OCI-LY7 (cell line): ENCODE data around the gene CCDC192. TPM values are rescaled to one million over a fixed set of nuclear protein-coding genes. Genes with fewer than 3 reads are reported as not detected.
"Not testable (repeated sequence)": the region's sequence is repeated elsewhere in the genome, so short reads cannot be mapped to it uniquely, and the experiment has no call there.

Source experiments
- BruUV-seq: library from RNA; stranded (reverse); fragments of 400-500 nt; replicated peaks from 2 replicates; lab custom pipeline; 2021; lab: Mats Ljungman, UMichigan
- CTCF ChIA-PET: fragments of 300-600 bp; sonication (Branson Sonifier 250); formaldehyde crosslinking; loops from one replicate; lab custom pipeline; 2022; ENCODE audit warnings: antibody characterized with exemption; ENCODE audit not compliant: unreplicated experiment; lab: Charles Lee
- POLR2A ChIA-PET: fragments of 300-600 bp; sonication (Branson Sonifier 250); formaldehyde crosslinking; loops from one replicate; lab custom pipeline; 2022; ENCODE audit warnings: antibody characterized with exemption; lab: Charles Lee
- DNase-seq: peaks from one replicate; pipeline ENCODE4 v3.0.0-alpha.2; 2015; ENCODE audit warnings: low spot score
- H2AFZ ChIP-seq: fragments of 200-600 bp; sonication (generic), shearing (Covaris generic); 2 replicates; pipeline ENCODE4 v1.6.1; 2014; ENCODE audit warnings: mild to moderate bottlenecking, antibody characterized with exemption, low read length, moderate library complexity
- H3K27ac ChIP-seq: fragments of 200-600 bp; sonication (generic); 2 replicates; pipeline ENCODE4 v1.5.1; 2014; ENCODE audit warnings: mixed run types, low read depth, mild to moderate bottlenecking, moderate library complexity, low read length, inconsistent platforms; ENCODE audit not compliant: poor library complexity, severe bottlenecking
- H3K36me3 ChIP-seq: fragments of 200-600 bp; sonication (generic); 2 replicates; pipeline ENCODE4 v1.6.1; 2014; ENCODE audit warnings: mild to moderate bottlenecking, antibody characterized with exemption, low read length, moderate library complexity, mixed read lengths; ENCODE audit not compliant: insufficient read depth
- H3K4me1 ChIP-seq: fragments of 200-600 bp; sonication (generic); 2 replicates; pipeline ENCODE4 v1.5.1; 2014; ENCODE audit warnings: mild to moderate bottlenecking, low read length; ENCODE audit not compliant: insufficient read depth, poor library complexity, severe bottlenecking
- H3K4me2 ChIP-seq: fragments of 200-600 bp; sonication (generic); 2 replicates; pipeline ENCODE4 v1.6.1; 2014; ENCODE audit warnings: mild to moderate bottlenecking, low read length
- H3K4me3 ChIP-seq: fragments of 200-600 bp; sonication (generic); 2 replicates; pipeline ENCODE4 v1.5.1; 2014; ENCODE audit warnings: mild to moderate bottlenecking, low read depth, low read length; ENCODE audit not compliant: poor library complexity, severe bottlenecking
- H3K79me2 ChIP-seq: fragments of 200-600 bp; sonication (generic); 2 replicates; pipeline ENCODE4 v1.6.1; 2016; ENCODE audit warnings: low read depth, mild to moderate bottlenecking, low read length, moderate library complexity, mixed read lengths; ENCODE audit not compliant: insufficient read depth
- H3K9me2 ChIP-seq: fragments of 200-600 bp; sonication (generic); 2 replicates; pipeline ENCODE4 v1.6.1; 2016; ENCODE audit warnings: mild to moderate bottlenecking, low read length, mixed read lengths; ENCODE audit not compliant: insufficient read depth
- H3K9me3 ChIP-seq: fragments of 200-600 bp; sonication (generic); 2 replicates; pipeline ENCODE4 v1.6.1; 2014; ENCODE audit warnings: mild to moderate bottlenecking, mixed run types, low read length, mixed read lengths
- H4K20me1 ChIP-seq: fragments of 200-600 bp; sonication (generic); 2 replicates; pipeline ENCODE4 v1.6.1; 2014; ENCODE audit warnings: mild to moderate bottlenecking, antibody characterized with exemption, low read length, moderate library complexity, mixed read lengths; ENCODE audit not compliant: insufficient read depth
- EZH2phosphoT487 ChIP-seq: fragments of 200-600 bp; sonication (generic); IDR thresholded peaks from 2 replicates; pipeline ENCODE4 v1.6.1; 2018; ENCODE audit warnings: low read depth, borderline replicate concordance, mild to moderate bottlenecking, mixed run types, antibody characterized with exemption, low read length, moderate library complexity, mixed read lengths
- intact Hi-C: fragments of 100-400 bp; cut with micrococcal nuclease; formaldehyde crosslinking; loops from one replicate; pipeline ENCODE4 v1.10.0; 2022; ENCODE audit not compliant: unreplicated experiment
- total RNA-seq, 2 experiments: library from RNA; depleted of rRNA in 1 of 2; stranded (reverse); fragments of >200 nt in 1 of 2; shearing (Covaris generic) in 1 of 2; gene quantifications; 2 replicates each; pipeline ENCODE4 v1.2.3, GENCODE V29; 2014 to 2022
- TF ChIP-seq, protein P1 (sequence below): fragments of 200-600 bp; sonication (generic); conservative IDR thresholded peaks from 2 replicates; pipeline ENCODE4 v1.5.1; 2014; ENCODE audit warnings: mild to moderate bottlenecking, antibody characterized with exemption, low read length, moderate library complexity, mixed read lengths

Gene CCDC192
- total RNA-seq, 2 experiments from 2014 or later, result not detected

DNA sequence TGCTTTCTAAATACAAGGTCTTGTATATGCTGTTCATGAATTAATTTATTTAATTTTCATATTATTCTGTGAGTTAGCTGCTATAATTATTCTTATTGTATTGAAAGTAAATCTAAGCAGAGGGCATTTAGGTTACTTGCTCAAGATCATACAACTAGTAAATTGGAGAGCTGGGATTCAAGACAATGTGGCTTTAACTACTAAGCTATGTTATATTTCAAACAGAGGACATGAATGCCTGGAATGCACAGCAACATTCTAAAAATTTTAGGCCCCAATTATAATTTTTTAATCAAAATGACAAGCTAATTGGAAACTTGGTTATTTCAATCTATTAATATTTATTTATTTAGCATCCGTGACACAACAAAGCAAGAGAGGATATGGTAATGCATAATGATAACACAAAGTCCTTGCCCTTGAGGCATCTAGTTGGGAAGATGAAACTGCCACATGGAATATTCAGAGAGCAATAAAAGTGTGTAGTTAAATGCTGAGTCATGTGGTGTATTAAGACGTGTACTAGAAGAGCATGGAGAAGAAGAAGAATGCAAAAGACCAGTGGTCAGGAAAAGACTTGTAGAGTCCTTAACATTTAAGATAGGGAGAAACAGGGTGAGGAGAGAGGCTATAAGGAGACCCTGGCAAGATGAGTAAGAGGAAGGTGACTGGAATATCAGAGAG, 29.9 kb upstream of the CCDC192 start:
- Histone ChIP-seq H3K4me1 (no peaks in the 10 kb centered on the region), H3K27ac (no peak overlapping the region), H2AFZ (no peak overlapping the region), H4K20me1 (no peaks in the 10 kb centered on the region), H3K36me3 (no peaks in the 10 kb centered on the region), H3K9me3 (no peaks in the 10 kb centered on the region), H3K4me3 (no peak overlapping the region), H3K79me2 (no peaks in the 10 kb centered on the region), H3K4me2 (no peak overlapping the region), H3K9me2 (no peaks in the 10 kb centered on the region)
- no TSS peak for BruUV-seq
- CTCF ChIA-PET, result no interaction called here
- no peak for DNase-seq
- POLR2A ChIA-PET, result interaction anchor here (0.6 kb wide), 1 partner anchor 1069 kb away, joined by 5 read pairs; no protein-coding TSS in a partner anchor
- intact Hi-C loops, result no loop called here
- TF ChIP-seq, protein P1, sequence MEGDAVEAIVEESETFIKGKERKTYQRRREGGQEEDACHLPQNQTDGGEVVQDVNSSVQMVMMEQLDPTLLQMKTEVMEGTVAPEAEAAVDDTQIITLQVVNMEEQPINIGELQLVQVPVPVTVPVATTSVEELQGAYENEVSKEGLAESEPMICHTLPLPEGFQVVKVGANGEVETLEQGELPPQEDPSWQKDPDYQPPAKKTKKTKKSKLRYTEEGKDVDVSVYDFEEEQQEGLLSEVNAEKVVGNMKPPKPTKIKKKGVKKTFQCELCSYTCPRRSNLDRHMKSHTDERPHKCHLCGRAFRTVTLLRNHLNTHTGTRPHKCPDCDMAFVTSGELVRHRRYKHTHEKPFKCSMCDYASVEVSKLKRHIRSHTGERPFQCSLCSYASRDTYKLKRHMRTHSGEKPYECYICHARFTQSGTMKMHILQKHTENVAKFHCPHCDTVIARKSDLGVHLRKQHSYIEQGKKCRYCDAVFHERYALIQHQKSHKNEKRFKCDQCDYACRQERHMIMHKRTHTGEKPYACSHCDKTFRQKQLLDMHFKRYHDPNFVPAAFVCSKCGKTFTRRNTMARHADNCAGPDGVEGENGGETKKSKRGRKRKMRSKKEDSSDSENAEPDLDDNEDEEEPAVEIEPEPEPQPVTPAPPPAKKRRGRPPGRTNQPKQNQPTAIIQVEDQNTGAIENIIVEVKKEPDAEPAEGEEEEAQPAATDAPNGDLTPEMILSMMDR, result no peak
- no peak for TF ChIP-seq EZH2phosphoT487

DNA sequence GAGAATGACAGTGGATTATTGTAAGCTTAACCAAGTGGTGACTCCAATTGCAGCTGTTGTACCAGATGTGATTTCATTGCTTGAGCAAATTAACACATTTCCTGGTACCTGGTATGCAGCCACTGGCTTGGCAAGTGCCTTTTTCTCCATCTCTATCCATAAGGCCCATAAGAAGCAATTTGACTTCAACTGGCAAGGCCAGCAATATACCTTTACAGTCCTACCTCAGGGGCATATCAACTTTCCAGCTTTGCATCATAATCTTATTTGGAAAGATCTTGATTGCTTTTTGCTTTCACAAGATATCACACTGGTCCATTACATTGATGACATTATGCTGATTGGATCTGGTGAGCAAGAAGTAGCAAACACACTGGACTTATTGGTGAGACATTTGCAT, 26.2 kb upstream of the CCDC192 start:
- H2AFZ ChIP-seq, H3K4me3 ChIP-seq, H4K20me1 ChIP-seq, intact Hi-C loops, H3K79me2 ChIP-seq, H3K36me3 ChIP-seq, DNase-seq, CTCF ChIA-PET, BruUV-seq, H3K9me3 ChIP-seq, H3K27ac ChIP-seq, H3K9me2 ChIP-seq, POLR2A ChIA-PET, H3K4me1 ChIP-seq, H3K4me2 ChIP-seq: not testable (repeated sequence)

DNA sequence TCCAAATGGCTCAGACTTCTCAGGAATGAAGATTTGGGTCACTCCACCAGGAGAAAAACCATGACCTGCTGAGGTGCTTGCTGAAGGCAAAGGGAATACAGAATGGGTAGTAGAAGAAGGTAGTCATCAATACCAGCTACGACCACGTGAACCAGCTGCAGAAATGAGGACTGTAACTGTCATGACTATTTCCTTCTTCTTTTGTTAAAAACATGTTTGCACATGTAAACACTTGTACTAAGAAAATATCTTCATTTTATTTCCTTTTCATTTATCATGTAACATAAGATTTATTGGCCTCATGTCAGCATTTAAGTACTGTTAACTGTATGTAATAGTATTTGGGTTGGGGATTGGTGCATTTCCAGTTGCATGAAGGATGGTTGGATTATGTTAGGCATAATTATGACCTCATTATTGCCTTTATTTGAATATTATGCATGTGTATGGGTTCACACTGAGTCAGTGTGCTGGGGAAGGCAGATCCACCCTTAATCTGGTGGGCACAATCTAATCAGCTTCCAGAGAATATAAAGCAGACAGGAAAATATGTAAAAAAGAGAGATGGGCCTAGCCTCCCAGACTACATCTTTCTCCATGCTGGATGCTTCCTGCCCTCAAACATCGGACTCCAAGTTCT, 23.4 kb upstream of the CCDC192 start:
- H2AFZ ChIP-seq, H3K4me1 ChIP-seq, H3K9me3 ChIP-seq, H3K27ac ChIP-seq, H3K4me2 ChIP-seq, H3K4me3 ChIP-seq, POLR2A ChIA-PET, CTCF ChIA-PET, DNase-seq, H3K36me3 ChIP-seq, intact Hi-C loops, H4K20me1 ChIP-seq, H3K9me2 ChIP-seq, H3K79me2 ChIP-seq, BruUV-seq: not testable (repeated sequence)
